A673 (cell line): ENCODE results near the gene SLC24A2. TPM values are rescaled to one million over a fixed set of nuclear protein-coding genes. Genes with fewer than 3 reads are reported as not detected.
"Not testable (repeated sequence)": the region's sequence is repeated elsewhere in the genome, so short reads cannot be mapped to it uniquely, and the experiment has no call there.

Source experiments
- Bru-seq: library from RNA; stranded (reverse); fragments of 400-500 nt; gene quantifications from one replicate; lab custom pipeline; 2021; lab: Mats Ljungman, UMichigan
- BruChase-seq, 2 experiments: library from RNA; stranded (reverse); fragments of 400-500 nt; gene quantifications; one replicate each; lab custom pipeline; 2021; lab: Mats Ljungman, UMichigan
- BruUV-seq: library from RNA; stranded (reverse); fragments of 400-500 nt; replicated peaks from 2 replicates; lab custom pipeline; 2021; lab: Mats Ljungman, UMichigan
- CTCF ChIA-PET: fragments of 300-600 bp; sonication (Branson Sonifier 250); formaldehyde crosslinking; loops from one replicate; lab custom pipeline; 2022; ENCODE audit warnings: antibody characterized with exemption; lab: Charles Lee
- POLR2A ChIA-PET: fragments of 300-600 bp; sonication (Branson Sonifier 250); formaldehyde crosslinking; loops from one replicate; lab custom pipeline; 2022; ENCODE audit warnings: antibody characterized with exemption; ENCODE audit not compliant: low non-redundant PET; lab: Charles Lee
- DNase-seq: peaks from one replicate; pipeline ENCODE4 v3.0.0-alpha.2; 2015; ENCODE audit warnings: low spot score
- H3K27ac ChIP-seq: fragments of 200-600 bp; sonication (generic); 2 replicates; pipeline ENCODE4 v1.5.1; 2016; ENCODE audit warnings: mixed run types, low read depth, mild to moderate bottlenecking, mixed read lengths, antibody characterized with exemption, low read length; ENCODE audit not compliant: poor library complexity, severe bottlenecking
- H3K27me3 ChIP-seq: fragments of 200-600 bp; sonication (generic); replicated peaks from 2 replicates; pipeline ENCODE4 v1.6.1; 2017; ENCODE audit warnings: mixed run types, low read depth, mild to moderate bottlenecking, mixed read lengths, antibody characterized with exemption, low read length; ENCODE audit not compliant: insufficient read depth, poor library complexity
- H3K36me3 ChIP-seq: fragments of 200-600 bp; sonication (generic); 2 replicates; pipeline ENCODE4 v1.6.1; 2016; ENCODE audit warnings: mixed run types, mild to moderate bottlenecking, mixed read lengths, antibody characterized with exemption, low read length; ENCODE audit not compliant: insufficient read depth, poor library complexity, severe bottlenecking
- H3K4me1 ChIP-seq: fragments of 200-600 bp; sonication (generic); 2 replicates; pipeline ENCODE4 v1.6.1; 2017; ENCODE audit warnings: mixed run types, mild to moderate bottlenecking, mixed read lengths, antibody characterized with exemption, low read length; ENCODE audit not compliant: insufficient read depth, poor library complexity, severe bottlenecking
- H3K4me3 ChIP-seq: fragments of 200-600 bp; sonication (generic); 2 replicates; pipeline ENCODE4 v1.5.1; 2016; ENCODE audit warnings: low read depth, mixed run types, mild to moderate bottlenecking, mixed read lengths, low read length; ENCODE audit not compliant: poor library complexity, severe bottlenecking
- H3K9me3 ChIP-seq: fragments of 200-600 bp; sonication (generic); 2 replicates; pipeline ENCODE4 v1.6.1; 2016; ENCODE audit warnings: mixed run types, low read depth, mild to moderate bottlenecking, mixed read lengths, antibody characterized with exemption, low read length; ENCODE audit not compliant: poor library complexity, severe bottlenecking
- CTCF ChIP-seq: fragments of 300-800, 200-600 bp; sonication (generic); conservative IDR thresholded peaks from 2 replicates; pipeline ENCODE4 v1.5.1; 2017; ENCODE audit warnings: low read depth, mild to moderate bottlenecking, antibody characterized with exemption, low read length, moderate library complexity, mixed read lengths
- EZH2 ChIP-seq: fragments of 200-600 bp; sonication (generic); IDR thresholded peaks from 2 replicates; pipeline ENCODE4 v1.6.1; 2017; ENCODE audit warnings: borderline replicate concordance, low read depth, mild to moderate bottlenecking, mixed read lengths, antibody characterized with exemption, low read length; ENCODE audit not compliant: poor library complexity, severe bottlenecking
- intact Hi-C: fragments of 100-400 bp; cut with micrococcal nuclease; formaldehyde crosslinking; loops from one replicate; pipeline ENCODE4 v1.10.0; 2022; ENCODE audit not compliant: unreplicated experiment
- long read RNA-seq: library from polyadenylated mRNA; stranded (forward); transcript quantifications from one replicate; pipeline ENCODE4 v2.0.0, GENCODE V29; 2022
- total RNA-seq: library from RNA; stranded (reverse); gene quantifications from 2 replicates; pipeline ENCODE4 v1.2.3, GENCODE V29; 2021

The SLC24A2 gene
- total RNA-seq (not detected in 2 replicates), Bru-seq, nascent RNA (percentile 8 among the genes with signal in this experiment), BruChase-seq, experiment 1, labeled RNA remaining after a 2-hour chase (percentile 11 among the genes with signal in this experiment), BruChase-seq, experiment 2, labeled RNA remaining after a 6-hour chase (percentile 13 among the genes with signal in this experiment)
- long read RNA-seq: 0 reads

DNA sequence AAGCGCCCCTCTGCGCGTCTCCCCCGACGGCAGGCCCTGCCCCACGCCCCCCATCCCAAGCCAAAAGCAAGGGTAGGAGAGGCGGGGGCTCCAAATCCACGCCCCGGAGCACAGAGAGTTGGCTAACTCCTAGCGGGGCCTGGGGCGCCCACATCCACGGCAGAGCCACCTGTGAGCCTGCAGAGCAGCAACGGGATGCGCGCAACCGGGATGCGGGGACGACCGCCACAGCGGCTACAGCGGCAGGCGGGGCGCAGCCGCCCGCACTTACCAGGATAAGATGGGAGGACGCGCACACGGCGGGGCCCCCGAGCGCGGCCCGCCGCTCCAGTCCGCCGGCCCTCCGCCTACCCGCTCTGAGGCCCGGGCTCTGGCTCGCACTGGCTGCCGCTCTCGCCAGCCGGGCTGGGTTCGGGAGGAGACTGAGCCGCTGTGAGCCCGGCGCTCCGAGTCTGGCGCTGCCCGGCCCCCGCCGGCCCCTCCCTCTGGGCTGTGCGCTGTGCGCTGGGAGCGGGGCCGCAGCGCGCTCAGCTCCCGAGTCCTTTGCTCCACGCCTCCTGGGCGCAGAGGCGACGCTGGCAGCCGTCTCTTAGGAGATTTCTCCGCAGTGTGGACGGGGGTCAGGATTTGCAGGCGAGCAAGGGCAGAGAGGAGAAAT lies at the start of gene SLC24A2:
SLC24A2 (minus strand) TSS at position 424 of the 658 bp plus-strand sequence.
- peaks cover 52% of the 10 kb centered on the region for H3K27me3 ChIP-seq
- H3K4me1 ChIP-seq: no peaks in the 10 kb centered on the region
- ChIA-PET CTCF (no interaction called here), POLR2A (no interaction called here)
- H3K9me3 ChIP-seq: no peaks in the 10 kb centered on the region
- BruUV-seq: no TSS peak
- no peak within 1 kb of the TSS for H3K4me3 ChIP-seq
- H3K27ac ChIP-seq: no peak within 1 kb of the TSS
- no peaks in the 10 kb centered on the region for H3K36me3 ChIP-seq
- intact Hi-C loops: no loop called here
- no peak for DNase-seq
- TF ChIP-seq CTCF: no peak
- peak; percentile 57 for TF ChIP-seq EZH2

DNA sequence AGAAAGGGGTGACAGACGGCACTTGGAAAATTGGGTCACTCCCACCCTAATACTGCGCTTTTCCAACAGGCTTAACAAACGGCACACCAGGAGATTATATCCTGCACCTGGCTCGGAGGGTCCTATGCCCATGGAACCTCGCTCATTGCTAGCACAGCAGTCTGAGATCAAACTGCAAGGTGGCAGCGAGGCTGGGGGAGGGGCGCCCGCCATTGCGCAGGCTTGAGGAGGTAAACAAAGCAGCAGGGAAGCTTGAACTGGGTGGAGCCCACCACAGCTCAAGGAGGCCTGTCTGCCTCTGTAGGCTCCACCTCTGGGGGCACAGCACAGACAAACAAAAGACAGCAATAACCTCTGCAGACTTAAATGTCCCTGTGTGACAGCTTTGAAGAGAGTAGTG lies 44.5 kb upstream of the SLC24A2 start:
- H3K4me3 ChIP-seq, DNase-seq, BruUV-seq, H3K9me3 ChIP-seq, H3K27me3 ChIP-seq, CTCF ChIA-PET, H3K4me1 ChIP-seq, H3K27ac ChIP-seq, POLR2A ChIA-PET, intact Hi-C loops, H3K36me3 ChIP-seq: not testable (repeated sequence)

DNA sequence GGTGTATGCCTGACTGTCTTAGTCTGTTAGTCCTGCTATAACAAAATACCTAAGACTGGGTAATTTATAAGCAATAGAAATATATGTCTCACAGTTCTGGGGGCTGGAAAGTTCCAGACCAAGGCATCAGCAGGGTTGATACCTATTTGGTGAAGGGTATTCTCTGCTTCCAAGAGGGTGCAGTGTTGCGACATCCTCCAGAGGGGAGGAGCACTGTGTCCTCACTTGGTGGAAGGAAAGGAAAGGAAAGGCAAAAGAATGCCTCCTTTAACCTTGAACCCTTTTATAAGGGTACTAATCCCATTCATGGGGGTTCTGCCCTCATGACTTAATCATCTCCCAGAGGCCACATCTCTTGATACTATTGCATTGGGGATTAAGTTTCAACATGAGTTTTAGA lies 42.0 kb upstream of the SLC24A2 start:
- intact Hi-C loops: no loop called here
- CTCF ChIA-PET: no interaction called here
- H3K36me3 ChIP-seq: no peaks in the 10 kb centered on the region
- POLR2A ChIA-PET: no interaction called here
- no peaks in the 10 kb centered on the region for H3K9me3 ChIP-seq
- DNase-seq: no peak
- no peaks in the 10 kb centered on the region for H3K4me1 ChIP-seq
- no peak overlapping the region for H3K27ac ChIP-seq
- no peak overlapping the region for H3K4me3 ChIP-seq
- H3K27me3 ChIP-seq: no peaks in the 10 kb centered on the region
- BruUV-seq: no TSS peak
- TF ChIP-seq CTCF (no peak), EZH2 (no peak)
